Stimulated activated CD8-positive, alpha-beta memory T cell treated with anti-CD3 and anti-CD28 coated beads, Interleukin-12 subunit alpha, Interleukin-12 subunit beta, amount 100 ng/mL, for 24 hours (primary cell): ENCODE data around the gene SLC27A5.
"Not testable (repeated sequence)": the region's sequence is repeated elsewhere in the genome, so short reads cannot be mapped to it uniquely, and the experiment has no call there.

Source experiments
- DNase-seq: peaks from one replicate; pipeline ENCODE4 v3.0.0-alpha.2; 2020; ENCODE audit errors: extremely low read depth

Gene SLC27A5

GRCh38 chr19:58469241-58470013, 42.4 kb downstream of the SLC27A5 start:
- DNase-seq, result no peak

- DNase-seq, result no peak
Measured at GRCh38 chr19:58468216-58468839, 43.5 kb downstream of the SLC27A5 start.

DNA sequence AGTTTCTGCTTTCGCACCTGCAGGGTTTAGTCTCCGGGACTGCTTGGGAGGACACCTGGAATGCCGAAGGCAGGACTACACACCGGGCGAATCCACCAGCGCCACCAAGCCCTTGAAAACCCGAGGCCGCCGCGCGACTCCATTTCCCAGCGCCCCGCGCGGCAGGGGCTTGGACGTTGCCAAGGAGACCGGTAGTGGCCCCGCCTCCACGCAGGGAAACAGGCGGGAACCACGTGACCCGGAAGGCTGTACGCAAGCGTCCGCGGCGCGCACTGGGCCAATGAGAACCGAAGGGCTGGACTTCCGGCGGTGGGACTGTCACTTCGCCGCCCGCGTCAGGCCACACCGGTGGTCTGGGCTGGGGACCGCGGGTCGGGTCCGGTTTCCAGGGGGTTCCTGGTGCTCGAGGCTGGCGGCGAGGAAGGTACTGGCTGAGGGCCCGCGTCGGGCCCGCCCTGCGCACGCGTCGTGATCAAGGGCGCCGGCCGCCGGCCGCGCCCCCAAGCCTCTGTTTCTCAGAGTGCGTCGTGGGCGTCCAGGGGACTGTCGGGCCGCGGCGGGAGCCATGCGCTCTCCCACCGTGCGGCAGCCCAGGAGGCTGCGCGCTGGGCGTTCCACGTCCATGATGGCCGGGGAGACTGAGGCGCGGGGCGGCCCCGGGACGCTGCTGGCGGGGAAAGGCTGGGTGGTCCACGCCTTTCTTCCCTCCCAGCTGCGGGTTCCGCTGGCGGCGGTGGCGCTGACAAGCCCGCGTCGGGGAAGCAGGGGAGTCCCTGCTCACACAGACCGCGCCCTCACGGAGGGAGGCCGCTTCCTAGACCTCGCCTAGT, 44.8 kb downstream of the SLC27A5 start, which contains the start of gene ZNF324:
TSS of gene ZNF324 (plus strand) at position 321 of the 830 bp plus-strand sequence. CDS start 2,106 bp downstream, outside the sequence.
- peak; percentile 96 for DNase-seq

DNA sequence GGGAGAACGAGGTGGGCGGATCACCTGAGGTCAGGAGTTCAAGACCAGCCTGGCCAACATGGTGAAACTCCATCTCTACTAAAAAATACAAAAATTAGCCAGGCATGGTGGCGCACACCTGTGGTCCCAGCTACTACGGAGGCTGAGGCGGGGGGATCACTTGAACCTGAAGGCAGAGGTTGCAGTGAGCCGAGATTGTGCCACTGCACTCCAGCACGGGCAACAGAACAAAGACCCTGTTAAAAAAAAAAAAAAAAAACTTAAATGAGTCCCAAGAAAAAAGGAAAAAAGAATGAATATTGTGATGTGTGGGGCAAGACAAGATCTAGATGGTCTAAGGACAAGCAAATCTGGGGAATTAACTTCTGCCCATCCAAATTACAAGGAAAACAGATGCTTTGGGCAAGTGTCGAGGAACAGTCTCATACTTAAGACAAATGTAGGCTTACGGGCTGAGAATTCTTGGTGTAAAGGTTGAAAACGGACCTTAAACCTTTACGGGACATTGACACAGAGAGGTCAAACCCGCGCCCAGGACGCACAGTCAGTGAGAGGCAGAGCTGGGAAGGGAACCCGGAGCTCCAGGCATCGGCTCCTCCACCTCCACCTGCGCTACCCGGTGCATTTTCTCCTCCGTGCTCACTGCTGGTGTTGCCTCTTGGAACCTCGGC, 45.6 kb downstream of the SLC27A5 start:
- DNase-seq, result no peak

DNA sequence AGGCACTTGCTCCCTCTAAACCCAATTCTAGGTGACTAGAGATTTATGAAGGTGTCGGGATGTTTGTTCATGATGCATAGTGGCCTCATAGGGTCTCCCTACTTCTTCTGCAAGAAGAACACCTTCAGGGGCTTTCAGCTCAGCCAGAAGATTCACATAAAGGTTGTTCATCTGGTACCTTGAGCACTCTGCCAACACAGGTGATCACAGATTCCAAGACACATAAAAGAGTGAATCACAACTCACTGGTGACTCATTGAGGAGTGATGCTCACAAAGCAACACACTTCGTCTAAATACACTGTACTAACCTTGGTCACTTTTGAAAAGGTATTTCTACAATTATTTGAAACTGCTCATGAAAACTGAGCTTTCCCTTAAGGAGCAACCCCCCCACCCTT, 51.8 kb downstream of the SLC27A5 start:
- no peak for DNase-seq

- no peak for DNase-seq
Measured at GRCh38 chr19:58456111-58456510, 55.7 kb downstream of the SLC27A5 start.

GRCh38 chr19:58455306-58455705, 56.5 kb downstream of the SLC27A5 start:
- DNase-seq, result no peak

- DNase-seq, result no peak
Measured at GRCh38 chr19:58453743-58454142, 58.0 kb downstream of the SLC27A5 start.

DNA sequence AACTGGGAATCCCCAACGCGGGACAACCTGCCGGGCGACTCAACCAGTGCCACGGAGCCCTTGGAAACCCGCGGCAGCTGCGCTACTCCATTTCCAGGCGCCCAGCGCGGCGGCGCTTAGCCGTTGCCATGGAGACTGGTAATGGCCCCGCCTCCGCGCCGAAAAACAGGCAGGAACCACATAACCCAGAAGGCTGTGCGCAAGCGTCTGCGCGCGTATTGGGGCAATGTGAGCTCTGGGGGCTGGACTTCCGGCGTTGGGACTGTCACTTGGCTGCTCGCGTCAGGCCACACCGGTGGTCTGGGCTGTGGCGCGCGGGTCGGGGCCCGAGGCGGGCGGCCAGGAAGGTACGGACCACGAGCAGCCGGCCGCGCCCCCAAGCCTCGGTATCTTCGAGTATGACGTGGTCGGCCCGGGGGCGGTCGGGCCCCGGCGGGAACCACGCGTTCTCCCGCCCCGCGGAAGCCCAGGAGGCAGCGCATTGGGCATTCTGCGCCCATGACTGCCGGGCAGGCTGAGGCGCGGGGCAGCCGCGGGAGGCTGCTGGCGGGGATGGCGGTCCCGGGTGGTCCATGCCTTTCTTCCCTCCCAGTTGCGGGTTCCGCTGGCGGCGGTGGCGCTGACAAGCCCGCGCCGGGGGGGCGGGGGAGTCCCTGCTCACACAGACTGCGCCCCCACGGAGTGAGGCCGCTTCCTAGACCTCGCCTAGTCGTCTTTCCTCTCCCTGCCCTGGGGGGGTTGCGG, 60.3 kb downstream of the SLC27A5 start, which contains the start of gene ZNF324B:
TSS of gene ZNF324B (plus strand) at position 265 of the 744 bp plus-strand sequence. CDS start 2,080 bp downstream, outside the sequence.
- DNase-seq, result peak; percentile 95

DNA sequence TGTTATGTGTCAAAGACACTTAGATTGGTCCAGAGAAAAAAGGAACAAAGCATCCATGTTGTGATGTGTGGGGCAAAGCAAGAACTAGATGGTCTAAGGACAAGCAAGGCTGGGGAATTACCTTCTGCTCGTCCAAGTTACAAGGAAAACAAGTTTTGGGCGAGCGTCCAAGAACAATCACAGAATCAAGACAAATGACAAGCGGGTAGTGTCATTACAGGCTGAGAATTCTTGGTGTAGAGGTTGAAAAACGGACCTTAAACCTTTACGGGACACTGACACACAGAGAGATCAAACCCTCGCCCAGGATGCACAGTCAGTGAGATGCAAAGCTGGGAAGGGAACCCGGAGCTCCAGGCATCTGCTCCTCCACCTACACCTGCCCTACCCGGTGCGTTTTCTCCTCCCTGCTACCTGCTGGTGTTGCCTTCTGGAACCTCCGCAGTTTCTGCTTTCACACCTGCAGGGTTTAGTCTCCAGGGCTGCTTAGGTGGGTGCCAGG, 60.9 kb downstream of the SLC27A5 start:
- DNase-seq, result no peak

GRCh38 chr19:58449980-58450379, 61.8 kb downstream of the SLC27A5 start:
- DNase-seq, result not testable (repeated sequence)

DNA sequence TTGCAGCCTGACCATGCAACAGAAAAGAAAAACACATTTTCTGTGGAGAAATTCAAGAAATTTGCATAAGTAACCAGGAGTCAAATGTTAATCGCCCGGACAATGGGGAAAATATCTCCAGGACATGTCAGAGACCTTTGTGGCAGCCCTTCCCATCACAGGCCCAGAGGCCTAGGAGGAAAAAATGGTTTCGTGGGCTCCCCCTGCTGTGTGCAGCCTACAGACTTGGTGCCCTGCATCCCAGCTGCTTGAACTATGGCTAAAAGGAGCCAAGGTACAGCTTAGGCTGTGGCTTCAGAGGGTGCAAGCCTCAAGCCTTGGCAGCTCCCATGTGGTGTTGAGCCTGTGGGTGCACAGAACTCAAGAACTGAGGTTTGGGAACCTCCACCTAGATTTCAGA, 62.9 kb downstream of the SLC27A5 start:
- not testable (repeated sequence) for DNase-seq
